GM12878 (cell line): Measurements from ENCODE around the gene TRIP11. TPM values are rescaled to one million over a fixed set of nuclear protein-coding genes. Genes with fewer than 3 reads are reported as not detected.

Experiments
- ATAC-seq: fragments of 200-7000 bp; cut with Tn5 transposase; 3 replicates; pipeline ENCODE4 v1.9.1; 2020; ENCODE audit warnings: mild to moderate bottlenecking, moderate library complexity
- BruUV-seq: library from RNA; stranded (reverse); fragments of 400-500 nt; replicated peaks from 2 replicates; lab custom pipeline; 2021; lab: Mats Ljungman, UMichigan
- CTCF ChIA-PET: fragments of 300-600 bp; sonication (Branson Sonifier 250); formaldehyde crosslinking; extraction: SDS; loops from one replicate; lab custom pipeline; 2021; ENCODE audit warnings: inconsistent platforms; lab: Yijun Ruan, JAX
- POLR2A ChIA-PET: fragments of 350-600 bp; formaldehyde crosslinking; extraction: SDS; loops from one replicate; lab custom pipeline; 2021; ENCODE audit warnings: inconsistent platforms; lab: Charles Lee
- RAD21 ChIA-PET: fragments of 300-600 bp; sonication (Branson Sonifier 250); formaldehyde crosslinking; loops from one replicate; lab custom pipeline; 2023; ENCODE audit warnings: antibody characterized with exemption; ENCODE audit not compliant: unreplicated experiment; lab: Charles Lee
- SMC1A ChIA-PET: fragments of 300-600 bp; sonication (Branson Sonifier 250); formaldehyde crosslinking; loops from one replicate; lab custom pipeline; 2023; ENCODE audit not compliant: unreplicated experiment, uncharacterized antibody; lab: Charles Lee
- DNase-seq: peaks from one replicate; pipeline ENCODE4 v3.0.0-alpha.2; 2011; ENCODE audit warnings: low read depth, low spot score
- FAIRE-seq: peaks from 3 replicates; lab custom pipeline; 2011; peaks lifted over from hg19 to GRCh38; lab: Jason Lieb, UNC
- H2AFZ ChIP-seq: 2 replicates; pipeline ENCODE4 v1.6.0; 2011; ENCODE audit warnings: low read depth, low read length, control low read depth; ENCODE audit not compliant: control insufficient read depth
- H3K27ac ChIP-seq: 2 replicates; pipeline ENCODE4 v1.5.1; 2011; ENCODE audit warnings: control low read depth; ENCODE audit not compliant: control insufficient read depth, insufficient read depth
- H3K27me3 ChIP-seq, 2 experiments: replicated peaks in 1 of 2; 2 replicates each; pipeline versions ENCODE4 v1.6.0 to v1.6.1; 2011; ENCODE audit warnings: low read length in 1 of 2; ENCODE audit not compliant: control insufficient read depth in 2 of 2, insufficient read depth in 2 of 2
- H3K36me3 ChIP-seq, 2 experiments: 2 replicates each; pipeline ENCODE4 v1.5.1; 2011; ENCODE audit warnings: low read length in 1 of 2; ENCODE audit not compliant: control insufficient read depth in 2 of 2, insufficient read depth in 2 of 2
- H3K4me1 ChIP-seq: 2 replicates; pipeline ENCODE4 v1.6.1; 2011; ENCODE audit warnings: mild to moderate bottlenecking, low read length, moderate library complexity, mixed read lengths; ENCODE audit not compliant: control insufficient read depth, insufficient read depth
- H3K4me2 ChIP-seq: 2 replicates; pipeline ENCODE4 v1.6.0; 2011; ENCODE audit warnings: control low read depth; ENCODE audit not compliant: control insufficient read depth, insufficient read depth
- H3K4me3 ChIP-seq: fragments of 200-600 bp; sonication (generic); 2 replicates; pipeline ENCODE4 v1.5.1; 2016
- H3K79me2 ChIP-seq: 2 replicates; pipeline ENCODE4 v1.6.0; 2011; ENCODE audit warnings: low read length; ENCODE audit not compliant: control insufficient read depth, insufficient read depth
- H3K9ac ChIP-seq: 2 replicates; pipeline ENCODE4 v1.8.0; 2011; ENCODE audit warnings: low read length, control low read depth, mixed read lengths; ENCODE audit not compliant: control insufficient read depth, insufficient read depth
- H3K9me3 ChIP-seq: replicated peaks from 3 replicates; pipeline ENCODE4 v1.5.1; 2011; ENCODE audit warnings: mild to moderate bottlenecking, low read length; ENCODE audit not compliant: control insufficient read depth, insufficient read depth
- H4K20me1 ChIP-seq: 2 replicates; pipeline ENCODE4 v1.6.0; 2011; ENCODE audit not compliant: control insufficient read depth, insufficient read depth
- CHD2 ChIP-seq: IDR thresholded peaks from 2 replicates; pipeline ENCODE4 v1.6.1; 2011; ENCODE audit warnings: low read depth, low read length, improper control_type of control experiment, borderline replicate concordance
- CHD4 ChIP-seq: fragments of 200-600 bp; sonication (generic); IDR thresholded peaks from 2 replicates; pipeline ENCODE4 v1.6.1; 2016; ENCODE audit warnings: mild to moderate bottlenecking
- EZH2 ChIP-seq: IDR thresholded peaks from 2 replicates; pipeline ENCODE4 v1.6.1; 2012; ENCODE audit warnings: low read depth, mild to moderate bottlenecking, control low read depth, inconsistent platforms, low read length, borderline replicate concordance; ENCODE audit not compliant: control insufficient read depth
- GATAD2B ChIP-seq: fragments of 450-650 bp; conservative IDR thresholded peaks from 2 replicates; pipeline ENCODE4 v1.6.1; 2017; ENCODE audit warnings: low read depth, mild to moderate bottlenecking, moderate library complexity
- MYB ChIP-seq: fragments of 150-350 bp; IDR thresholded peaks from 2 replicates; pipeline ENCODE4 v1.6.1; 2014; ENCODE audit warnings: mild to moderate bottlenecking, low read depth, low read length, borderline replicate concordance
- POLR2A ChIP-seq: IDR thresholded peaks from 2 replicates; pipeline ENCODE4 v1.6.1; 2011; ENCODE audit warnings: low read depth, mild to moderate bottlenecking, low read length
- POLR2AphosphoS2 ChIP-seq: IDR thresholded peaks from 2 replicates; pipeline ENCODE4 v1.6.1; 2011; ENCODE audit warnings: low read depth, mild to moderate bottlenecking, low read length, improper control_type of control experiment, moderate library complexity
- POLR2AphosphoS5 ChIP-seq: IDR thresholded peaks from 2 replicates; pipeline ENCODE4 v1.6.1; 2011; ENCODE audit warnings: mild to moderate bottlenecking, low read length, inconsistent platforms
- SMAD1 ChIP-seq: fragments of 450-650 bp; IDR thresholded peaks from 2 replicates; pipeline ENCODE4 v1.6.1; 2018; ENCODE audit warnings: mild to moderate bottlenecking, low read depth; ENCODE audit not compliant: partially characterized antibody
- SMAD5 ChIP-seq: IDR thresholded peaks from 2 replicates; pipeline ENCODE4 v1.6.1; 2016; ENCODE audit warnings: antibody characterized with exemption, low read depth
- SMARCA5 ChIP-seq: fragments of 450-650 bp; IDR thresholded peaks from 2 replicates; pipeline ENCODE4 v1.6.1; 2017; ENCODE audit warnings: mild to moderate bottlenecking
- TCF3 ChIP-seq: IDR thresholded peaks from 2 replicates; pipeline ENCODE4 v1.6.1; 2012; ENCODE audit warnings: low read depth, mild to moderate bottlenecking, low read length, borderline replicate concordance; ENCODE audit not compliant: insufficient read depth
- ZNF622 ChIP-seq: fragments of 450-650 bp; IDR thresholded peaks from 2 replicates; pipeline ENCODE4 v1.6.1; 2017; ENCODE audit warnings: mild to moderate bottlenecking, inconsistent platforms
- WGBS: methylation state at CpG from one replicate; pipeline ENCODE4 v1.1.6; 2016; ENCODE audit warnings: low lambda C conversion rate; ENCODE audit not compliant: insufficient replicate concordance, insufficient coverage; ENCODE audit errors: missing lambda C conversion rate; 5-methylcytosine and 5-hydroxymethylcytosine counted together
- in situ Hi-C: fragments of 300-500 bp; cut with MboI; formaldehyde crosslinking; loops from 9 replicates; pipeline ENCODE4 v1.14.3; 2018; ENCODE audit warnings: mixed read lengths
- intact Hi-C: fragments of 100-400 bp; cut with micrococcal nuclease; formaldehyde crosslinking; loops from one replicate; pipeline ENCODE4 v1.14.2; 2022; ENCODE audit not compliant: unreplicated experiment
- polyA plus RNA-seq, 11 experiments: library from polyadenylated mRNA; depleted of rRNA in 4 of 11; unstranded in 6 of 11; stranded (reverse) in 5 of 11; fragments of >200 nt; fragmentation: Nextera tagmentation in 4 of 11; fragmentation: Illumina TruSeq in 1 of 11; extraction: Ambion mirVana in 4 of 11; extraction: Trizol in 1 of 11; gene quantifications; 1 replicate in 1 of 11; 2 replicates in 10 of 11; pipeline versions ENCODE4 v1.2.1 to v1.2.3, GENCODE V29; 2011 to 2016; ENCODE audit warnings: inconsistent platforms in 2 of 11, missing spikeins in 2 of 11, low read depth in 1 of 11
- total RNA-seq, 4 experiments: library from RNA; depleted of rRNA in 3 of 4; stranded (reverse); fragments of >200 nt in 3 of 4; fragmentation: Illumina TruSeq in 1 of 4; extraction: Trizol in 1 of 4; gene quantifications; 2 replicates each; pipeline versions ENCODE4 v1.2.1 to v1.2.3, GENCODE V29; 2013 to 2021
- TF ChIP-seq, protein P1 (sequence below): IDR thresholded peaks from 2 replicates; pipeline ENCODE4 v1.6.1; 2012; ENCODE audit warnings: low read depth, low read length, improper control_type of control experiment
- TF ChIP-seq, protein P2 (sequence below): IDR thresholded peaks from 2 replicates; pipeline ENCODE4 v1.6.1; 2012; ENCODE audit warnings: low read depth, low read length, improper control_type of control experiment
- TF ChIP-seq, protein P3 (sequence below): fragments of 450-650 bp; IDR thresholded peaks from 2 replicates; pipeline ENCODE4 v1.6.1; 2017; ENCODE audit warnings: mild to moderate bottlenecking, low read depth, inconsistent platforms; ENCODE audit not compliant: poor library complexity, severe bottlenecking
- TF ChIP-seq, protein P4 (sequence below): fragments of 450-650 bp; formaldehyde crosslinking; IDR thresholded peaks from 2 replicates; pipeline ENCODE4 v1.4.0; 2020; ENCODE audit warnings: mild to moderate bottlenecking, moderate library complexity

The TRIP11 gene
- total and polyA plus RNA-seq, 10 of the 15 experiments (the other 5 are each of a cell fraction or from before 2014, with no cell fraction given): 5.3 to 46.1 (median 19.9) TPM

DNA sequence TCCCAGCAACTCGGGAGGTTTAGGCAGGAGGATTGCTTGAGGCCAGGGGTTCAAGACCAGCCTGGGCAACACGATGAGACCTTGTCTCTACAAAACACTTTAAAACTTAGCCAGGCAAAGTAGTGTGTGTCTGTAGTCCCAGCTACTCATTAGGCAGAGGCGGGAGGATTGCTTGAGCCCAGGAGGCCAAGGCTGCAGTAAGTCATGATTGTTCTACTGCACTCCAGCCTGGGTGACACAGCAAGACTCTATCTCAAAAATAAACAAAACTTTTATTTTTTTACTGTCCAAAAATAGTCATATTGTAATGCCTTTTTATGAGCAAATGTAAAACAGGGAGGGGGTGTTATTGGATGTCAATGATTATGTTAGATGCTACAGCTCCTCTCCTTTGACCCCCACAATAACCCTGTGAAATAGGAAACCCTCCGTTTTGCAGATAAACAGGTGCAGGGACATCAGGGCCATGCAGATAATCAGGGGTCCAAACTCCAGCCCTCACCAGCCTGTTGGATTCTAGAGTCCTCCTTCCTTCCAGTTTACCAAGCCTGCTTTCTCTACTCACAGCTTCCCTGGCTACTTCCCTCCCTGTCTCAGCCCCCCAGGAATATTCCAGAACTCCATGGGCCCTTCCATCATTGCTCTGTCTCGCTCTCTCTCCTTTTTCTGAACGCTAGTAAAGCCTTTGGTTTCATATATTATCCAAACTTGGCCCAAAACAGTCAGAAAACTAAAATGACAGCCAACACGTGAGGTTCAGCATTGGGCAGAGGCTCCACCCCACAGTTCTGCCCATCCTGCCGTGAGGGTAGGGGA lies 86.5 kb downstream of the TRIP11 start:
- ATAC-seq: no peak
- POLR2A ChIA-PET: no interaction called here
- H3K27ac ChIP-seq: no peak overlapping the region
- no peaks in the 10 kb centered on the region for H3K9me3 ChIP-seq
- H3K4me3 ChIP-seq: no peak overlapping the region
- H3K27me3 ChIP-seq: peaks cover 0 to 2% of the 10 kb centered on the region in 2 experiments; a peak in 1 of 4 replicates
- FAIRE-seq: no peak
- no peaks in the 10 kb centered on the region for H3K4me1 ChIP-seq
- H3K79me2 ChIP-seq: no peaks in the 10 kb centered on the region
- CTCF ChIA-PET: no interaction called here
- DNase-seq: no peak
- in situ Hi-C loops: no loop called here
- no peak overlapping the region for H2AFZ ChIP-seq
- BruUV-seq: no TSS peak
- H3K9ac ChIP-seq: no peak overlapping the region
- no peak overlapping the region for H3K4me2 ChIP-seq
- intact Hi-C loops: no loop called here
- H3K36me3 ChIP-seq: no peaks in the 10 kb centered on the region; a peak in 1 of 4 replicates
- no peaks in the 10 kb centered on the region for H4K20me1 ChIP-seq
- RAD21 ChIA-PET: no interaction called here
- SMC1A ChIA-PET: no interaction called here
- 43% methylated on average over 8 of the region's 8 CpGs for WGBS
- TF ChIP-seq ZNF622: no peak
- TF ChIP-seq, protein P1, sequence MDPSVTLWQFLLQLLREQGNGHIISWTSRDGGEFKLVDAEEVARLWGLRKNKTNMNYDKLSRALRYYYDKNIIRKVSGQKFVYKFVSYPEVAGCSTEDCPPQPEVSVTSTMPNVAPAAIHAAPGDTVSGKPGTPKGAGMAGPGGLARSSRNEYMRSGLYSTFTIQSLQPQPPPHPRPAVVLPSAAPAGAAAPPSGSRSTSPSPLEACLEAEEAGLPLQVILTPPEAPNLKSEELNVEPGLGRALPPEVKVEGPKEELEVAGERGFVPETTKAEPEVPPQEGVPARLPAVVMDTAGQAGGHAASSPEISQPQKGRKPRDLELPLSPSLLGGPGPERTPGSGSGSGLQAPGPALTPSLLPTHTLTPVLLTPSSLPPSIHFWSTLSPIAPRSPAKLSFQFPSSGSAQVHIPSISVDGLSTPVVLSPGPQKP: no peak
- no peak for TF ChIP-seq POLR2AphosphoS5
- no peak for TF ChIP-seq SMAD1
- TF ChIP-seq GATAD2B: no peak
- TF ChIP-seq TCF3: no peak
- no peak for TF ChIP-seq CHD4
- TF ChIP-seq SMAD5: no peak
- TF ChIP-seq, protein P2, sequence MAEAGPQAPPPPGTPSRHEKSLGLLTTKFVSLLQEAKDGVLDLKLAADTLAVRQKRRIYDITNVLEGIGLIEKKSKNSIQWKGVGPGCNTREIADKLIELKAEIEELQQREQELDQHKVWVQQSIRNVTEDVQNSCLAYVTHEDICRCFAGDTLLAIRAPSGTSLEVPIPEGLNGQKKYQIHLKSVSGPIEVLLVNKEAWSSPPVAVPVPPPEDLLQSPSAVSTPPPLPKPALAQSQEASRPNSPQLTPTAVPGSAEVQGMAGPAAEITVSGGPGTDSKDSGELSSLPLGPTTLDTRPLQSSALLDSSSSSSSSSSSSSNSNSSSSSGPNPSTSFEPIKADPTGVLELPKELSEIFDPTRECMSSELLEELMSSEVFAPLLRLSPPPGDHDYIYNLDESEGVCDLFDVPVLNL: no peak
- no peak for TF ChIP-seq CHD2
- TF ChIP-seq, protein P3, sequence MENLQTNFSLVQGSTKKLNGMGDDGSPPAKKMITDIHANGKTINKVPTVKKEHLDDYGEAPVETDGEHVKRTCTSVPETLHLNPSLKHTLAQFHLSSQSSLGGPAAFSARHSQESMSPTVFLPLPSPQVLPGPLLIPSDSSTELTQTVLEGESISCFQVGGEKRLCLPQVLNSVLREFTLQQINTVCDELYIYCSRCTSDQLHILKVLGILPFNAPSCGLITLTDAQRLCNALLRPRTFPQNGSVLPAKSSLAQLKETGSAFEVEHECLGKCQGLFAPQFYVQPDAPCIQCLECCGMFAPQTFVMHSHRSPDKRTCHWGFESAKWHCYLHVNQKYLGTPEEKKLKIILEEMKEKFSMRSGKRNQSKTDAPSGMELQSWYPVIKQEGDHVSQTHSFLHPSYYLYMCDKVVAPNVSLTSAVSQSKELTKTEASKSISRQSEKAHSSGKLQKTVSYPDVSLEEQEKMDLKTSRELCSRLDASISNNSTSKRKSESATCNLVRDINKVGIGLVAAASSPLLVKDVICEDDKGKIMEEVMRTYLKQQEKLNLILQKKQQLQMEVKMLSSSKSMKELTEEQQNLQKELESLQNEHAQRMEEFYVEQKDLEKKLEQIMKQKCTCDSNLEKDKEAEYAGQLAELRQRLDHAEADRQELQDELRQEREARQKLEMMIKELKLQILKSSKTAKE: no peak
- no peak for TF ChIP-seq POLR2A
- no peak for TF ChIP-seq EZH2
- TF ChIP-seq POLR2AphosphoS2: no peak
- TF ChIP-seq MYB: no peak
- TF ChIP-seq SMARCA5: no peak
- TF ChIP-seq, protein P4, sequence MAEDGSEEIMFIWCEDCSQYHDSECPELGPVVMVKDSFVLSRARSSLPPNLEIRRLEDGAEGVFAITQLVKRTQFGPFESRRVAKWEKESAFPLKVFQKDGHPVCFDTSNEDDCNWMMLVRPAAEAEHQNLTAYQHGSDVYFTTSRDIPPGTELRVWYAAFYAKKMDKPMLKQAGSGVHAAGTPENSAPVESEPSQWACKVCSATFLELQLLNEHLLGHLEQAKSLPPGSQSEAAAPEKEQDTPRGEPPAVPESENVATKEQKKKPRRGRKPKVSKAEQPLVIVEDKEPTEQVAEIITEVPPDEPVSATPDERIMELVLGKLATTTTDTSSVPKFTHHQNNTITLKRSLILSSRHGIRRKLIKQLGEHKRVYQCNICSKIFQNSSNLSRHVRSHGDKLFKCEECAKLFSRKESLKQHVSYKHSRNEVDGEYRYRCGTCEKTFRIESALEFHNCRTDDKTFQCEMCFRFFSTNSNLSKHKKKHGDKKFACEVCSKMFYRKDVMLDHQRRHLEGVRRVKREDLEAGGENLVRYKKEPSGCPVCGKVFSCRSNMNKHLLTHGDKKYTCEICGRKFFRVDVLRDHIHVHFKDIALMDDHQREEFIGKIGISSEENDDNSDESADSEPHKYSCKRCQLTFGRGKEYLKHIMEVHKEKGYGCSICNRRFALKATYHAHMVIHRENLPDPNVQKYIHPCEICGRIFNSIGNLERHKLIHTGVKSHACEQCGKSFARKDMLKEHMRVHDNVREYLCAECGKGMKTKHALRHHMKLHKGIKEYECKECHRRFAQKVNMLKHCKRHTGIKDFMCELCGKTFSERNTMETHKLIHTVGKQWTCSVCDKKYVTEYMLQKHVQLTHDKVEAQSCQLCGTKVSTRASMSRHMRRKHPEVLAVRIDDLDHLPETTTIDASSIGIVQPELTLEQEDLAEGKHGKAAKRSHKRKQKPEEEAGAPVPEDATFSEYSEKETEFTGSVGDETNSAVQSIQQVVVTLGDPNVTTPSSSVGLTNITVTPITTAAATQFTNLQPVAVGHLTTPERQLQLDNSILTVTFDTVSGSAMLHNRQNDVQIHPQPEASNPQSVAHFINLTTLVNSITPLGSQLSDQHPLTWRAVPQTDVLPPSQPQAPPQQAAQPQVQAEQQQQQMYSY (CRISPR knock-in tag): no peak
